GM12878 (cell line): ENCODE measurements around the gene MORN4. TPM values are rescaled to one million over a fixed set of nuclear protein-coding genes. Genes with fewer than 3 reads are reported as not detected.

Source experiments
- ATAC-seq: fragments of 200-7000 bp; cut with Tn5 transposase; 3 replicates; pipeline ENCODE4 v1.9.1; 2020; ENCODE audit warnings: mild to moderate bottlenecking, moderate library complexity
- BruUV-seq: library from RNA; stranded (reverse); fragments of 400-500 nt; replicated peaks from 2 replicates; lab custom pipeline; 2021; lab: Mats Ljungman, UMichigan
- CTCF ChIA-PET: fragments of 300-600 bp; sonication (Branson Sonifier 250); formaldehyde crosslinking; extraction: SDS; loops from one replicate; lab custom pipeline; 2021; ENCODE audit warnings: inconsistent platforms; lab: Yijun Ruan, JAX
- POLR2A ChIA-PET: fragments of 350-600 bp; formaldehyde crosslinking; extraction: SDS; loops from one replicate; lab custom pipeline; 2021; ENCODE audit warnings: inconsistent platforms; lab: Charles Lee
- RAD21 ChIA-PET: fragments of 300-600 bp; sonication (Branson Sonifier 250); formaldehyde crosslinking; loops from one replicate; lab custom pipeline; 2023; ENCODE audit warnings: antibody characterized with exemption; ENCODE audit not compliant: unreplicated experiment; lab: Charles Lee
- SMC1A ChIA-PET: fragments of 300-600 bp; sonication (Branson Sonifier 250); formaldehyde crosslinking; loops from one replicate; lab custom pipeline; 2023; ENCODE audit not compliant: unreplicated experiment, uncharacterized antibody; lab: Charles Lee
- DNase-seq: peaks from one replicate; pipeline ENCODE4 v3.0.0-alpha.2; 2011; ENCODE audit warnings: low read depth, low spot score
- FAIRE-seq: peaks from 3 replicates; lab custom pipeline; 2011; peaks lifted over from hg19 to GRCh38; lab: Jason Lieb, UNC
- H2AFZ ChIP-seq: 2 replicates; pipeline ENCODE4 v1.6.0; 2011; ENCODE audit warnings: low read depth, low read length, control low read depth; ENCODE audit not compliant: control insufficient read depth
- H3K27ac ChIP-seq: 2 replicates; pipeline ENCODE4 v1.5.1; 2011; ENCODE audit warnings: control low read depth; ENCODE audit not compliant: control insufficient read depth, insufficient read depth
- H3K27me3 ChIP-seq, 2 experiments: replicated peaks in 1 of 2; 2 replicates each; pipeline versions ENCODE4 v1.6.0 to v1.6.1; 2011; ENCODE audit warnings: low read length in 1 of 2; ENCODE audit not compliant: control insufficient read depth in 2 of 2, insufficient read depth in 2 of 2
- H3K36me3 ChIP-seq, 2 experiments: 2 replicates each; pipeline ENCODE4 v1.5.1; 2011; ENCODE audit warnings: low read length in 1 of 2; ENCODE audit not compliant: control insufficient read depth in 2 of 2, insufficient read depth in 2 of 2
- H3K4me1 ChIP-seq: 2 replicates; pipeline ENCODE4 v1.6.1; 2011; ENCODE audit warnings: mild to moderate bottlenecking, low read length, moderate library complexity, mixed read lengths; ENCODE audit not compliant: control insufficient read depth, insufficient read depth
- H3K4me2 ChIP-seq: 2 replicates; pipeline ENCODE4 v1.6.0; 2011; ENCODE audit warnings: control low read depth; ENCODE audit not compliant: control insufficient read depth, insufficient read depth
- H3K4me3 ChIP-seq: fragments of 200-600 bp; sonication (generic); 2 replicates; pipeline ENCODE4 v1.5.1; 2016
- H3K79me2 ChIP-seq: 2 replicates; pipeline ENCODE4 v1.6.0; 2011; ENCODE audit warnings: low read length; ENCODE audit not compliant: control insufficient read depth, insufficient read depth
- H3K9ac ChIP-seq: 2 replicates; pipeline ENCODE4 v1.8.0; 2011; ENCODE audit warnings: low read length, control low read depth, mixed read lengths; ENCODE audit not compliant: control insufficient read depth, insufficient read depth
- H3K9me3 ChIP-seq: replicated peaks from 3 replicates; pipeline ENCODE4 v1.5.1; 2011; ENCODE audit warnings: mild to moderate bottlenecking, low read length; ENCODE audit not compliant: control insufficient read depth, insufficient read depth
- H4K20me1 ChIP-seq: 2 replicates; pipeline ENCODE4 v1.6.0; 2011; ENCODE audit not compliant: control insufficient read depth, insufficient read depth
- E2F4 ChIP-seq: IDR thresholded peaks from 2 replicates; pipeline ENCODE4 v1.6.1; 2012; ENCODE audit warnings: low read depth, low read length, improper control_type of control experiment
- FOXM1 ChIP-seq: IDR thresholded peaks from 2 replicates; pipeline ENCODE4 v1.6.1; 2012; ENCODE audit warnings: low read depth, mild to moderate bottlenecking, inconsistent platforms, low read length, moderate library complexity
- HCFC1 ChIP-seq: fragments of 150-350 bp; IDR thresholded peaks from 2 replicates; pipeline ENCODE4 v1.6.1; 2014; ENCODE audit warnings: low read length
- KLF5 ChIP-seq: fragments of 450-650 bp; IDR thresholded peaks from 2 replicates; pipeline ENCODE4 v1.6.1; 2014; ENCODE audit warnings: mild to moderate bottlenecking; ENCODE audit not compliant: partially characterized antibody
- MEF2B ChIP-seq: fragments of 450-650 bp; IDR thresholded peaks from 2 replicates; pipeline ENCODE4 v1.6.1; 2018; ENCODE audit warnings: mild to moderate bottlenecking, moderate library complexity; ENCODE audit not compliant: partially characterized antibody, poor library complexity, severe bottlenecking
- NRF1 ChIP-seq: conservative IDR thresholded peaks from 2 replicates; pipeline ENCODE4 v1.6.1; 2011; ENCODE audit warnings: mild to moderate bottlenecking, low read depth, low read length, improper control_type of control experiment
- PML ChIP-seq: IDR thresholded peaks from 2 replicates; pipeline ENCODE4 v1.6.1; 2012; ENCODE audit warnings: low read length, inconsistent platforms
- REST ChIP-seq: IDR thresholded peaks from 2 replicates; pipeline ENCODE4 v1.6.1; 2012; ENCODE audit warnings: mild to moderate bottlenecking, low read depth, low read length
- SMAD1 ChIP-seq: fragments of 450-650 bp; IDR thresholded peaks from 2 replicates; pipeline ENCODE4 v1.6.1; 2018; ENCODE audit warnings: mild to moderate bottlenecking, low read depth; ENCODE audit not compliant: partially characterized antibody
- STAT3 ChIP-seq: IDR thresholded peaks from 2 replicates; pipeline ENCODE4 v1.6.1; 2011; ENCODE audit warnings: low read depth, low read length, improper control_type of control experiment
- SUPT20H ChIP-seq: IDR thresholded peaks from 2 replicates; pipeline ENCODE4 v1.6.1; 2011; ENCODE audit warnings: low read depth, mild to moderate bottlenecking, low read length, moderate library complexity, borderline replicate concordance; ENCODE audit not compliant: control insufficient read depth
- TAF1 ChIP-seq: IDR thresholded peaks from 2 replicates; pipeline ENCODE4 v1.6.1; 2011; ENCODE audit warnings: mild to moderate bottlenecking, low read depth, low read length, borderline replicate concordance
- TARDBP ChIP-seq: IDR thresholded peaks from 2 replicates; pipeline ENCODE4 v1.6.1; 2016; ENCODE audit warnings: borderline replicate concordance
- TCF3 ChIP-seq: IDR thresholded peaks from 2 replicates; pipeline ENCODE4 v1.6.1; 2012; ENCODE audit warnings: low read depth, mild to moderate bottlenecking, low read length, borderline replicate concordance; ENCODE audit not compliant: insufficient read depth
- ZBTB4 ChIP-seq: fragments of 450-650 bp; formaldehyde crosslinking; IDR thresholded peaks from 2 replicates; pipeline ENCODE4 v1.4.0; 2022; ENCODE audit warnings: mild to moderate bottlenecking, moderate library complexity
- ZNF384 ChIP-seq: IDR thresholded peaks from 2 replicates; pipeline ENCODE4 v1.6.1; 2012; ENCODE audit warnings: low read depth, mild to moderate bottlenecking, low read length, improper control_type of control experiment, borderline replicate concordance
- WGBS: methylation state at CpG from one replicate; pipeline ENCODE4 v1.1.6; 2016; ENCODE audit warnings: low lambda C conversion rate; ENCODE audit not compliant: insufficient replicate concordance, insufficient coverage; ENCODE audit errors: missing lambda C conversion rate; 5-methylcytosine and 5-hydroxymethylcytosine counted together
- in situ Hi-C: fragments of 300-500 bp; cut with MboI; formaldehyde crosslinking; loops from 9 replicates; pipeline ENCODE4 v1.14.3; 2018; ENCODE audit warnings: mixed read lengths
- intact Hi-C: fragments of 100-400 bp; cut with micrococcal nuclease; formaldehyde crosslinking; loops from one replicate; pipeline ENCODE4 v1.14.2; 2022; ENCODE audit not compliant: unreplicated experiment
- polyA plus RNA-seq, 11 experiments: library from polyadenylated mRNA; depleted of rRNA in 4 of 11; unstranded in 6 of 11; stranded (reverse) in 5 of 11; fragments of >200 nt; fragmentation: Nextera tagmentation in 4 of 11; fragmentation: Illumina TruSeq in 1 of 11; extraction: Ambion mirVana in 4 of 11; extraction: Trizol in 1 of 11; gene quantifications; 1 replicate in 1 of 11; 2 replicates in 10 of 11; pipeline versions ENCODE4 v1.2.1 to v1.2.3, GENCODE V29; 2011 to 2016; ENCODE audit warnings: inconsistent platforms in 2 of 11, missing spikeins in 2 of 11, low read depth in 1 of 11
- total RNA-seq, 4 experiments: library from RNA; depleted of rRNA in 3 of 4; stranded (reverse); fragments of >200 nt in 3 of 4; fragmentation: Illumina TruSeq in 1 of 4; extraction: Trizol in 1 of 4; gene quantifications; 2 replicates each; pipeline versions ENCODE4 v1.2.1 to v1.2.3, GENCODE V29; 2013 to 2021

MORN4 gene
- total and polyA plus RNA-seq, 10 of the 15 experiments (the other 5 are each of a cell fraction or from before 2014, with no cell fraction given) = 1.3 to 5.5 (median 2.6) TPM

GRCh38 chr10:97570789-97571471 lies 62.4 kb downstream of the MORN4 start:
- intact Hi-C loops = no loop called here
- H3K9ac ChIP-seq = no peak overlapping the region
- no peak for TF ChIP-seq FOXM1
- no peak for TF ChIP-seq KLF5
- TF ChIP-seq TARDBP = no peak
- TF ChIP-seq REST = no peak
- TF ChIP-seq PML = no peak
- no peak for TF ChIP-seq SUPT20H
- no peak for TF ChIP-seq TAF1
- TF ChIP-seq TCF3 = no peak
- no peak for TF ChIP-seq ZBTB4 (CRISPR knock-in tag)
- TF ChIP-seq E2F4 = no peak
- TF ChIP-seq MEF2B = no peak
- TF ChIP-seq NRF1 = no peak
- no peak for TF ChIP-seq SMAD1
- TF ChIP-seq HCFC1 = no peak
- no peak for TF ChIP-seq ZNF384
- TF ChIP-seq STAT3 = no peak

More at GRCh38 chr10:97570789-97571471, 62.4 kb downstream of the MORN4 start:
- Histone ChIP-seq H3K4me3 (no peak overlapping the region), H4K20me1 (no peaks in the 10 kb centered on the region), H3K79me2 (no peaks in the 10 kb centered on the region), H3K9me3 (no peaks in the 10 kb centered on the region), H3K36me3 (no peaks in the 10 kb centered on the region), H3K4me2 (no peak overlapping the region), H3K4me1 (no peaks in the 10 kb centered on the region), H3K27ac (no peak overlapping the region), H3K27me3 (no peaks in the 10 kb centered on the region), H2AFZ (no peak overlapping the region)
- ChIA-PET CTCF (interaction anchor here (0.6 to 3.9 kb wide), 18 partner anchors 12 to 370 kb away, joined by 3 to 29 read pairs (median 8); partner anchors contain the start of genes AVPI1 and HOGA1), POLR2A (no interaction called here), SMC1A (interaction anchor here (0.9 to 1.9 kb wide), 5 partner anchors 11 to 76 kb away, joined by 3 to 9 read pairs (median 4); no protein-coding TSS in a partner anchor), RAD21 (interaction anchor here (0.8 to 2.3 kb wide), 8 partner anchors 15 to 130 kb away, joined by 3 to 8 read pairs (median 4); partner anchors contain the start of gene AVPI1)
- no TSS peak for BruUV-seq
- no peak for DNase-seq
- ATAC-seq = no peak
- no peak for FAIRE-seq
- in situ Hi-C loops = no loop called here
- WGBS = 41% methylated on average over 5 of the region's 5 CpGs
